ES-I3 (cell line): Measurements from ENCODE around the gene PIP5K1A.

Experiments
- H3K36me3 ChIP-seq: 2 replicates; pipeline ENCODE4 v1.6.1; 2013; ENCODE audit warnings: mild to moderate bottlenecking, low read length, control low read depth, moderate library complexity; ENCODE audit not compliant: insufficient read depth
- H3K4me1 ChIP-seq: 2 replicates; pipeline ENCODE4 v1.6.1; 2013; ENCODE audit warnings: mild to moderate bottlenecking, control low read depth, low read length; ENCODE audit not compliant: insufficient read depth
- H3K9ac ChIP-seq: 2 replicates; pipeline ENCODE4 v1.6.1; 2013; ENCODE audit warnings: low read depth, mild to moderate bottlenecking, low read length, moderate library complexity
- H3K9me3 ChIP-seq: 2 replicates; pipeline ENCODE4 v1.6.1; 2013; ENCODE audit warnings: mild to moderate bottlenecking, low read length, moderate library complexity; ENCODE audit not compliant: control insufficient read depth, insufficient read depth

The PIP5K1A gene

DNA sequence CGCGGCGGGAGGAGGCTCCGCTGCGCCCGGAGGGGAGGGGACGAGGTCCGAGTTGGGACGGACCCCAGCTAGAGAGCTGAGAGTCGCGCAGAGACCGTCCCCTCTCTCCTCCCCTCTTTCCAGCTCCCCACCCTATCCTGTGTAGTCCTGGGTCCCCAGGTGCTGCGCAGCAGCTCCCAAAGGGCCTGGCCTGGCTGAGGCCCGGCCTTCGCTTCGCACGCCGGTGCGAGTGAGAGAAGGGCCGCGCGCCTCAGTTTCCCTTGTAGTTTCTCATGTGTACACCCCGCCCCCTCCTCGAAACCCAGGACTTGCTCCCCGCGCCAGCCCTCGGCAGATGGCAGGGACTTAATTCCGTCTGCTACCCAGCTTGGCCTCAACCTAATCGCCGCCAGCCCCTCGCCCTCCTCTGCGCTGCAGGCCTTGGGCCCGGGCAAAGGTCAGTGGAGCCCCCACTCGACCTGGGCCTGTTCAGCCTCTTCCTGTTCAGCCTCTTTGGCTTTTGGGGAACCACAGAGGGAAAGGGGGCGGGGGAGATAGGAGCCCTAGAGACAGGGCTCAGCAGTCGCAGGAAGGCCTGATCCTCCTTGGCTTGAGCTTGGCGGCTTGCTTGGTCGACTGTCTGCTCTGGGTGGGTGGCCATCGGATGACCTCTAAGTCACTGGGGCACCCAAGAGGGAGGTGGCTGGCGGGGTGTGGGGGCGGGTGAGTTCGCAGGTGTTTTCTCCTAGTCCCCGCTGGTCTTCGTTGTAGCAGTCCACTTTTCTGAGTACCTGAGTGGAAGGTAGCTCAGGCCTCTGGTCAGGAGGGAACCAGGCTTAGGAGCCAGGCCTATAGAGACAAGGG, 84.8 kb downstream of the PIP5K1A start:
- Histone ChIP-seq H3K9me3 (no peaks in the 10 kb centered on the region), H3K9ac (peak overlapping the region; percentile 95), H3K36me3 (peaks cover 22% of the 10 kb centered on the region), H3K4me1 (0 out of 2 replicates have a peak, but pooled peaks cover 4% of the 10 kb centered on the region)

DNA sequence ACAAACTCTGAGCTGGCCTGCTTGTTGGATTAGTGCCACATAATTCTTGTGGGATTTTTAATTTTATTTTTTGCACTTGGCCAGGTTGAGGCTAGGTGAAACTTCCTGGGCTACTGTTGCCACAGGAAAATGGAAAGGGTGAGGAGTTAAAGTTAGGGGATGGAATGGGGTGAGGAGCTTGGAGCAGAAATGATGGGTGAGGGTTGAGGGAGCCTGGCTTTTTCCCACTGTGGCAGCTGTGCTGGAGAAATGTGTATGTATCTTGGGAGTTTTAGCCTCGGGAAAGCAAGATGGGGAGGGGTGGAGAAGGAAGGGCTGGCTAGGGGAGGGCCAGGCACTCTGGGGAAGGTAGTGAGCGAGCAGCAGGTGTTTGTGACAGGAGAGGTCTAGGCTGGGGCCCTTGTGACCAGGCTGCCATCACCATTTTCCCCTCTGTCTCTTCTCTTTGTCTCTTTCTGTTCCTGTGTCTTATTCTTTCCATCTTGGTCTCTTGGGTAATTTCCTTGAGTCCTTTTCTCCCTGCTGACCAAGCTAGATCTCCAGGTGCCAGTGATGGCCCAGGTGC, 85.7 kb downstream of the PIP5K1A start:
- Histone ChIP-seq H3K4me1 (0 out of 2 replicates have a peak, but pooled peaks cover 4% of the 10 kb centered on the region), H3K9me3 (no peaks in the 10 kb centered on the region), H3K9ac (no peak overlapping the region), H3K36me3 (peaks cover 28% of the 10 kb centered on the region)

DNA sequence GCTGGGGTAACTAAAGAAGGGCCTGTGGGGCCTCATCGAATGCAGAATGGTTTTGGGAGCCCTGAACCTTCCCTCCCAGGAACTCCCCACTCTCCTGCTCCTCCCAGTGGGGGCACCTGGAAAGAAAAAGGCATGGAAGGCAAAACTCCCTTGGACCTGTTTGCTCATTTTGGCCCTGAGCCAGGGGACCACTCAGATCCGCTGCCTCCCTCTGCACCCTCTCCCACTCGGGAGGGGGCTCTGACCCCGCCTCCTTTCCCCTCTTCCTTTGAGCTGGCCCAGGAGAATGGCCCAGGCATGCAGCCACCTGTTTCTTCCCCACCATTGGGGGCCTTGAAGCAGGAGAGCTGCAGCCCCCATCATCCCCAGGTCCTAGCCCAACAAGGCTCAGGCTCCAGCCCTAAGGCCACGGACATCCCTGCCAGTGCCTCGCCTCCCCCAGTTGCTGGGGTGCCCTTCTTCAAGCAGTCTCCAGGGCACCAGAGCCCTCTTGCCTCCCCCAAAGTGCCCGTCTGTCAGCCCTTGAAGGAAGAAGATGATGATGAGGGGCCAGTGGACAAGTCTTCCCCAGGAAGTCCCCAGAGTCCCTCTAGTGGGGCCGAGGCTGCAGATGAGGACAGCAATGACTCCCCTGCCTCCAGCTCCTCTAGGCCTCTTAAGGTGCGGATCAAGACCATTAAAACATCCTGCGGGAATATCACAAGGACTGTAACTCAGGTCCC, 88.4 kb downstream of the PIP5K1A start:
- no peak overlapping the region for H3K9ac ChIP-seq
- H3K9me3 ChIP-seq = no peaks in the 10 kb centered on the region
- peaks cover 31% of the 10 kb centered on the region for H3K36me3 ChIP-seq
- 0 out of 2 replicates have a peak, but pooled peaks cover 4% of the 10 kb centered on the region for H3K4me1 ChIP-seq

DNA sequence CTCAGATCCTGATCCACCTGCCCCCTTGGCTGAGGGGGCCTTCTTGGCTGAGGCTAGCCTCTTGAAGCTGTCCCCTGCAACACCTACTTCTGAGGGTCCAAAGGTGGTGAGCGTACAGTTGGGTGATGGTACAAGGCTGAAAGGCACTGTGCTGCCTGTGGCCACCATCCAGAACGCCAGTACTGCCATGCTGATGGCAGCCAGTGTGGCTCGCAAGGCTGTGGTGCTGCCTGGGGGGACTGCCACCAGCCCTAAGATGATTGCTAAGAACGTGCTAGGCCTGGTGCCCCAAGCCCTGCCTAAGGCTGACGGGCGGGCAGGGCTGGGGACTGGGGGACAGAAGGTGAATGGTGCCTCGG, 89.0 kb downstream of the PIP5K1A start:
- H3K36me3 ChIP-seq = peaks cover 34% of the 10 kb centered on the region
- H3K9ac ChIP-seq = no peak overlapping the region
- no peaks in the 10 kb centered on the region for H3K9me3 ChIP-seq
- 0 out of 2 replicates have a peak, but pooled peaks cover 4% of the 10 kb centered on the region for H3K4me1 ChIP-seq

DNA sequence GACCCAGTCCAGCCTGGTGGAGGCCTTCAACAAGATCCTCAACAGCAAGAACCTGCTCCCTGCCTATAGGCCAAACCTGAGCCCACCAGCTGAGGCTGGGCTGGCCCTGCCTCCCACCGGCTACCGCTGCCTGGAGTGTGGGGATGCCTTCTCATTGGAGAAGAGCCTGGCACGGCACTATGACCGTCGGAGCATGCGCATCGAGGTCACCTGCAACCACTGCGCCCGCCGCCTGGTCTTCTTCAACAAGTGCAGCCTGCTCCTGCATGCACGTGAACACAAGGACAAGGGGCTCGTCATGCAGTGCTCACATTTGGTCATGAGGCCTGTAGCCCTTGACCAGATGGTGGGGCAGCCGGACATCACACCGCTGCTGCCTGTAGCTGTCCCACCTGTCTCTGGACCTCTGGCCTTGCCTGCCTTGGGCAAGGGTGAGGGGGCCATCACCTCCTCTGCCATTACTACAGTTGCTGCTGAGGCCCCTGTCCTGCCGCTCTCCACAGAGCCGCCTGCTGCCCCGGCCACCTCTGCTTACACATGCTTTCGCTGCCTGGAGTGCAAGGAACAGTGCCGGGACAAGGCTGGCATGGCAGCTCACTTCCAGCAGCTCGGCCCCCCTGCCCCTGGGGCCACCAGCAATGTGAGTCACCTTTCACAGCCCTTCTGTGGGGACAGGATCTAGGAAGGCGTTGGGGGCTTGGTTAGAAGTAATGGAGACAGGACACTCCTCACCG, 89.6 kb downstream of the PIP5K1A start:
- H3K9me3 ChIP-seq = no peaks in the 10 kb centered on the region
- H3K36me3 ChIP-seq = peaks cover 34% of the 10 kb centered on the region
- 0 out of 2 replicates have a peak, but pooled peaks cover 4% of the 10 kb centered on the region for H3K4me1 ChIP-seq
- H3K9ac ChIP-seq = no peak overlapping the region

DNA sequence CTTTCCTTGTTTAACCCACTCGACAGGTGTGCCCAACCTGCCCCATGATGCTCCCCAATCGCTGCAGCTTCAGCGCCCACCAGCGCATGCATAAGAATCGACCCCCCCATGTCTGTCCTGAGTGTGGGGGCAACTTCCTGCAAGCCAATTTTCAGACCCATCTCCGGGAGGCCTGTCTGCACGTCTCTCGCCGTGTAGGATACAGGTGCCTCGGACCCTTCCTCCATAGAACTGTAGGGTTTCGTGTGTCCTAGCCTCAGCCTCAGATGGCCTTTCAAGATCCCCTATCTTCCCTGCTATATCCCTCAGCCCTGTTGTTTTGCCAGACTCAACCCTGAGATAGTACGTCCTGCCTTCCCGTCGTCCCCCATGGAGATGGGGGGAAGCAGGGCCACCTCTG, 90.2 kb downstream of the PIP5K1A start:
- peaks cover 34% of the 10 kb centered on the region for H3K36me3 ChIP-seq
- H3K9ac ChIP-seq = no peak overlapping the region
- H3K9me3 ChIP-seq = no peaks in the 10 kb centered on the region
- 0 out of 2 replicates have a peak, but pooled peaks cover 4% of the 10 kb centered on the region for H3K4me1 ChIP-seq

DNA sequence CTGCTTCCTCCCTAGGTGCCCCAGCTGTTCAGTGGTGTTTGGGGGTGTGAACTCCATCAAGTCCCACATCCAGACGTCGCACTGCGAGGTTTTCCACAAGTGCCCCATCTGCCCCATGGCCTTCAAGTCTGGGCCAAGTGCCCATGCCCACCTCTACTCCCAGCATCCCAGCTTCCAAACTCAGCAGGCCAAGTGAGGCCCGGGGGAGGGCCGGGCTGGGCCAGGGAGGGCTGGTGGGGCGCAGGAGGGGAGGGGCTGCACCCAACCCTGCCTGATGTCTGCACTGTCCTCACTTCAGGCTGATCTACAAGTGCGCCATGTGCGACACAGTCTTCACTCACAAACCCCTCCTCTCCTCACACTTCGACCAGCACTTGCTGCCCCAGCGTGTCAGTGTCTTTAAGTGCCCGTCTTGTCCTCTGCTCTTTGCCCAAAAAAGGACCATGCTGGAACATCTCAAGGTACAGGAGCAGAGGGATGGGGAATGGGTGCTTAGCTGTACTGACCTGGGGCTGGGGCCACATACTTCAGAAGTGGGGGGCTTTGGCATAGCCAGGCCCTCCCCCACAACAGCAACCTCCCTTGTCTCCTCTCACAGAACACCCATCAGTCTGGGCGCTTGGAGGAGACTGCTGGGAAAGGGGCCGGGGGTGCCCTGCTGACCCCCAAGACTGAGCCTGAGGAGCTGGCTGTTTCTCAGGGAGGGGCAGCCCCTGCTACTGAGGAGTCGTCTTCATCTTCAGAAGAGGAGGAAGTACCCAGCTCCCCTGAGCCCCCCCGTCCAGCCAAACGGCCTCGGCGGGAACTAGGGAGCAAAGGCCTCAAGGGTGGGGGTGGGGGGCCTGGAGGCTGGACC, 91.0 kb downstream of the PIP5K1A start:
- H3K9ac ChIP-seq = no peak overlapping the region

DNA sequence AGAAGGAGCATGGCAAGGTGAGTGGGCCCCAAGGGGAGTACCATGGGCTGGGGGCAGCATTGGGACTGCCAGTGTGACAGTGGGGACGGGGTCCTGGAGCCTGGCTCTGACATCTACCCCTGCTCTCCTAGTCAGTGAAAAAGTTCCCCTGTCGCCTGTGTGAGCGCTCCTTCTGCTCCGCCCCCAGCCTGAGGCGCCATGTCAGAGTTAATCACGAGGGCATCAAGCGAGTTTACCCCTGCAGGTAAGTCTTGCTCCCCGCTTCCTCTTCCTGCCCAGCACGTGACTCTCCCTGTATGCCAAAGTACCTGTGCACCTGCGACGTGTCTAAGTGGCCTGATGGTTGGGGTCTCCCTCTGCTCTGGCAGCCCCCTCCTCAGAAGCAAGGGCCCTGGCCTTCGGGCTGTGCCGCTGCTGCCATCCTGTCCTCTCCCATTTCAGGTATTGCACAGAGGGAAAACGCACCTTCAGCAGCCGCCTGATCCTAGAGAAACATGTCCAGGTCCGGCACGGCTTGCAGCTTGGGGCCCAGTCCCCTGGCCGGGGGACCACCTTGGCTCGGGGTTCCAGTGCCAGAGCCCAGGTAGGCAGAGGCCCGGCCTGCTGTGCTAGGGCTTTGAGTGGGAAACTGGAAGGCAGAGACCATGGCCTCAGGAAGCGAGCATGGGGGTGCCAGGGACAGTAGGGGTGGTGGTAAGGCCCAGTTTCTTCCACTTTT, 91.8 kb downstream of the PIP5K1A start:
- Histone ChIP-seq H3K9me3 (no peaks in the 10 kb centered on the region), H3K36me3 (peaks cover 38% of the 10 kb centered on the region), H3K4me1 (peaks cover 15% of the 10 kb centered on the region), H3K9ac (no peak overlapping the region)

More for the DNA sequence above, 91.0 kb downstream of the PIP5K1A start:
- Histone ChIP-seq H3K36me3 (peaks cover 38% of the 10 kb centered on the region), H3K9me3 (no peaks in the 10 kb centered on the region), H3K4me1 (peaks cover 8% of the 10 kb centered on the region; the same call in 1 of the 2 replicates)

DNA sequence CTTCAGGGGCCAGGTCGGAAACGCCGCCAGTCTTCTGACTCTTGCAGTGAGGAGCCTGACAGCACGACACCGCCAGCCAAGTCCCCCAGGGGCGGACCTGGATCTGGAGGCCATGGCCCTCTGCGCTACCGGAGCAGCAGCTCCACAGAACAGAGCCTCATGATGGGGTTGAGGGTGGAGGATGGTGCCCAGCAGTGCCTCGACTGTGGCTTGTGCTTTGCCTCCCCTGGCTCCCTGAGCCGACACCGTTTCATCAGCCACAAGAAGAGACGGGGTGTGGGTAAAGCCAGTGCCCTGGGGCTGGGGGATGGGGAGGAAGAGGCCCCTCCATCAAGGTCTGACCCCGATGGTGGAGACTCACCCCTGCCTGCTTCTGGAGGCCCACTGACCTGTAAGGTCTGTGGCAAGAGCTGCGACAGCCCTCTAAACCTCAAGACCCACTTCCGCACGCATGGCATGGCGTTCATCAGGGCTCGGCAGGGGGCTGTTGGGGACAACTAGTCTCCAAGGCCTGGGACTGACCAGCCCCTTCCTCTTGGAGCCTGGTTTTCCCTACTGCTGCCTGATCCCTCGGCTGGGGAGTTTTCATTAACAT, 92.5 kb downstream of the PIP5K1A start:
- Histone ChIP-seq H3K36me3 (peaks cover 37% of the 10 kb centered on the region), H3K9me3 (no peaks in the 10 kb centered on the region), H3K4me1 (peaks cover 21% of the 10 kb centered on the region), H3K9ac (no peak overlapping the region)

DNA sequence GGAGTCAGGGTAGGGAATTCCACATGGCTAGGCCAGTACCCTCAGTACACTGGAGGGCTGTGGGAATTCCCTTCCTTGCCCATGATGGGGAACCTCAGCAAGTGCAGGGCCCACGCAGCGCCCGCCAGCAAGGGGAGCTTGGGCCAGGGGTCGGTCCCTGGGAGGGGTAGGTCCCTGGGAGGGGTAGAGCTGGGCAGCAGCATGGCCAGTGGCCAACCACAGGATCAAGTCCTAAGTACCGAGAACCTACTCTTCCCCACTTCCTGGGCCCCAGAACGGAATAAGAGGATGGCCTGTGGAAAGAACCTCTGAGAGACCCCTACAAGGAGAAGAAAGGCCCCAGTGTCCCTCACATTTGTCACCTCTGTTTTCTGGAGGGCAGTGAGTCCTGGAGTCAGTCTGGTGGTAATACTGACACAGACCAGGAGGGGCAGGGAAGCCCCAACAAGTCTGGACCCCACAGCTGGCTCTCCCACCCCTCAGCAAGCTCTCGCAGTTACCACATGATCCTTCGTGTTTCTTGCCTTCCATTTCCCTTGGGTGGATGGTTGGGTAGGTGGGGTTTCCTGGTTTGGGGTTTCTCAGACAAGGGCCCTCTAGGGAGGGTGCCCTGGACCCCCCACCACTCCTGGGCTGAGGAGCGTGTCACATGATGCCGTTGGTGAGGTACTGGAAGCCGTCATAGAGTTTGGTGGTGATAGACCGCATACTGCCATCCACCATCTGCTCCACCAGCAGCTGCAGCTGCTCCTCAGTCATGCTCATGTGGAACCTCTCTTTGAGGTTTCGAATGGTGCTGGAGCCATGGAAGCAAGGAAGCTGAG, 94.1 kb downstream of the PIP5K1A start:
- H3K9ac ChIP-seq = no peak overlapping the region
- peaks cover 21% of the 10 kb centered on the region for H3K4me1 ChIP-seq
- H3K9me3 ChIP-seq = no peaks in the 10 kb centered on the region
- H3K36me3 ChIP-seq = peaks cover 26% of the 10 kb centered on the region

DNA sequence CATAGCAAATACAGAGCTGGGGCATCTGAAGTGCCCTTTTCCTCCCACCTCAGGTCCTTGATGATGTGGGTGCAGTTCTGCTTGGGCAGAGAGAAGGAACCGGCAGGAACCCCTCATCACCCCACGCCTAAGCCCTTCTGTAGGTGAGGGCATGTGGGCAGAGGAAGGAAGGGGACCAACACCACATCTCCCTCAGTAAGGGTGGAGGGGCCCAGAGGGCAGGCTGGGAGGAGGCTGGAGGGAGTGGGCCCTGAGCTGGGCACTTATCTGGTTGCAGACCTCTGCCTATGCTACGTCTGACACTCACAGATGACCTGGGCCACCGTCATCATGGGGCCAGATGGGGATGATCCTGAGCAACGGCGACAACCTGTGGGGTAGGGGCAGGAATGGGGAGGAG, 94.7 kb downstream of the PIP5K1A start:
- peaks cover 23% of the 10 kb centered on the region for H3K36me3 ChIP-seq
- H3K9me3 ChIP-seq = no peaks in the 10 kb centered on the region
- H3K4me1 ChIP-seq = peaks cover 21% of the 10 kb centered on the region
- H3K9ac ChIP-seq = no peak overlapping the region
